SH-SY5Y (cell line): ENCODE measurements around the gene LRIG1.

Experiments used
- GATA2 ChIP-seq: IDR thresholded peaks from 2 replicates; pipeline ENCODE4 v1.6.1; 2011; ENCODE audit warnings: mild to moderate bottlenecking, low read depth, low read length
- GATA3 ChIP-seq: IDR thresholded peaks from 2 replicates; pipeline ENCODE4 v1.6.1; 2011; ENCODE audit warnings: low read depth, mild to moderate bottlenecking, low read length, moderate library complexity

- TF ChIP-seq GATA3 (no peak), GATA2 (no peak)
These were observed 102.4 kb downstream of the LRIG1 start for GRCh38 chr3:66398228-66399025.
